ENCODE results near the gene CORO6.

CORO6 gene

DNA sequence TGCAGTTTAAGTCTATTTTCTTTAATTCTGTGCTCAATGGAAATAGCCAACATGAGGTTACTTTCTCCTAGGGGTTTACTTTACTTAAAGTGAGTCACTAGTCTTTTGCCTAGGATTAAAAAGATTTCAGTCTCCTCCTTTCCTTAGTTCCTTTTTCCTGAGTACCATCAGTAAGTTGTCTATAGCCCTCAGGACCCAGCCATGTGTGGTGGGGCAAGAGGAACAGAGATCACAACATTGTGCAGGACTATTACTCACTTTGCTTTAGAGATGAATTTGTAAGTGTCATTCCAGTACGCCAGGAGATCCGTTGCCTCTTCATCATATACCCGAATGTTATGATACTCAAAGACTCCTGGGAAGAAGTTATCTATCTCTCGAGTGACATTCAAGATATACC is 27.7 kb upstream of the CORO6 start:
- no peaks in the 10 kb centered on the region for H3F3A ChIP-seq (ENCODE audit: low read depth)
- no peaks in the 10 kb centered on the region for H4K20me1 ChIP-seq (ENCODE audit: insufficient read depth, low read length, poor library complexity, severe bottlenecking)
- no peak overlapping the region for H3K4me3 ChIP-seq (ENCODE audit: low read length, poor library complexity, severe bottlenecking)
- no peak overlapping the region for H2AFZ ChIP-seq (ENCODE audit: low read length)
- H3K79me2 ChIP-seq (ENCODE audit: insufficient read depth, low read length) = no peaks in the 10 kb centered on the region
- no peaks in the 10 kb centered on the region for H3K27me3 ChIP-seq (ENCODE audit: insufficient read depth, low read length, poor library complexity, severe bottlenecking)
- H3K4me1 ChIP-seq (ENCODE audit: insufficient read depth, low read length, poor library complexity, severe bottlenecking) = peaks cover 4% of the 10 kb centered on the region
- H3K9ac ChIP-seq (ENCODE audit: low read depth, low read length, poor library complexity, severe bottlenecking) = no peak overlapping the region
- TF ChIP-seq, protein P1, sequence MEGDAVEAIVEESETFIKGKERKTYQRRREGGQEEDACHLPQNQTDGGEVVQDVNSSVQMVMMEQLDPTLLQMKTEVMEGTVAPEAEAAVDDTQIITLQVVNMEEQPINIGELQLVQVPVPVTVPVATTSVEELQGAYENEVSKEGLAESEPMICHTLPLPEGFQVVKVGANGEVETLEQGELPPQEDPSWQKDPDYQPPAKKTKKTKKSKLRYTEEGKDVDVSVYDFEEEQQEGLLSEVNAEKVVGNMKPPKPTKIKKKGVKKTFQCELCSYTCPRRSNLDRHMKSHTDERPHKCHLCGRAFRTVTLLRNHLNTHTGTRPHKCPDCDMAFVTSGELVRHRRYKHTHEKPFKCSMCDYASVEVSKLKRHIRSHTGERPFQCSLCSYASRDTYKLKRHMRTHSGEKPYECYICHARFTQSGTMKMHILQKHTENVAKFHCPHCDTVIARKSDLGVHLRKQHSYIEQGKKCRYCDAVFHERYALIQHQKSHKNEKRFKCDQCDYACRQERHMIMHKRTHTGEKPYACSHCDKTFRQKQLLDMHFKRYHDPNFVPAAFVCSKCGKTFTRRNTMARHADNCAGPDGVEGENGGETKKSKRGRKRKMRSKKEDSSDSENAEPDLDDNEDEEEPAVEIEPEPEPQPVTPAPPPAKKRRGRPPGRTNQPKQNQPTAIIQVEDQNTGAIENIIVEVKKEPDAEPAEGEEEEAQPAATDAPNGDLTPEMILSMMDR (conservative IDR thresholded peaks at IDR 0.05; ENCODE audit: low read length) = no peak
- no peak for TF ChIP-seq EZH2phosphoT487 (IDR thresholded peaks at IDR 0.05; ENCODE audit: borderline replicate concordance)
- no peak overlapping the region for H3K4me2 ChIP-seq (ENCODE audit: low read depth, low read length, poor library complexity, severe bottlenecking)
- H3K9me2 ChIP-seq (replicated peaks; ENCODE audit: low read depth, low read length) = no peaks in the 10 kb centered on the region
- no peaks in the 10 kb centered on the region for H3K9me3 ChIP-seq (ENCODE audit: insufficient read depth, low read depth, low read length)
- H3K36me3 ChIP-seq (ENCODE audit: insufficient read depth, low read length) = peaks cover 29% of the 10 kb centered on the region; the same call in 1 of the 2 replicates

DNA sequence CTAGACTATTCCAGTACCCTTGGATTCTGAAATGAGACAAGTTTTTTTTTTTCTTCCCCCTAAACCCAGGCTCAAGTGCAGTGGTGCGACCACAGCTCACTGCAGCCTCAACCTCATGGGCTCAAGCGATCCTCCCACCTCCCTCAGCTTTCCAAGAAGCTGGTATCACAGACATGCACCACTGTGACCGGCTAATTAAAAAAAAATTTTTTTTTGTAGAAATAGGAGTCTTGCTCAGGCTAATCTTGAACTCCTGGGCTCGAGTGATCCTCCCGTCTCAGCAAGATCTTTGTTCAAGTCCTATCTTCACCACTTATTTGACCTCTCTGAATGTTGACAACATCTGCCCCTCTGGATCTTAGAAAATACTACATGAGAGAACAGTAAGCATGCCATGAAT is 26.6 kb upstream of the CORO6 start:
- Histone ChIP-seq H3K9me3 (ENCODE audit: insufficient read depth, low read depth, low read length) (no peaks in the 10 kb centered on the region), H3K36me3 (ENCODE audit: insufficient read depth, low read length) (peaks cover 21% of the 10 kb centered on the region; the same call in 1 of the 2 replicates), H3K9me2 (replicated peaks; ENCODE audit: low read depth, low read length) (no peaks in the 10 kb centered on the region), H3F3A (ENCODE audit: low read depth) (no peaks in the 10 kb centered on the region), H3K4me3 (ENCODE audit: low read length, poor library complexity, severe bottlenecking) (no peak overlapping the region), H3K27me3 (ENCODE audit: insufficient read depth, low read length, poor library complexity, severe bottlenecking) (no peaks in the 10 kb centered on the region), H3K4me1 (ENCODE audit: insufficient read depth, low read length, poor library complexity, severe bottlenecking) (peaks cover 4% of the 10 kb centered on the region), H2AFZ (ENCODE audit: low read length) (no peak overlapping the region), H3K79me2 (ENCODE audit: insufficient read depth, low read length) (no peaks in the 10 kb centered on the region), H4K20me1 (ENCODE audit: insufficient read depth, low read length, poor library complexity, severe bottlenecking) (no peaks in the 10 kb centered on the region), H3K4me2 (ENCODE audit: low read depth, low read length, poor library complexity, severe bottlenecking) (no peak overlapping the region), H3K9ac (ENCODE audit: low read depth, low read length, poor library complexity, severe bottlenecking) (no peak overlapping the region)
- no peak for TF ChIP-seq EZH2phosphoT487 (IDR thresholded peaks at IDR 0.05; ENCODE audit: borderline replicate concordance)
- TF ChIP-seq, protein P1 (conservative IDR thresholded peaks at IDR 0.05; ENCODE audit: low read length) = no peak

DNA sequence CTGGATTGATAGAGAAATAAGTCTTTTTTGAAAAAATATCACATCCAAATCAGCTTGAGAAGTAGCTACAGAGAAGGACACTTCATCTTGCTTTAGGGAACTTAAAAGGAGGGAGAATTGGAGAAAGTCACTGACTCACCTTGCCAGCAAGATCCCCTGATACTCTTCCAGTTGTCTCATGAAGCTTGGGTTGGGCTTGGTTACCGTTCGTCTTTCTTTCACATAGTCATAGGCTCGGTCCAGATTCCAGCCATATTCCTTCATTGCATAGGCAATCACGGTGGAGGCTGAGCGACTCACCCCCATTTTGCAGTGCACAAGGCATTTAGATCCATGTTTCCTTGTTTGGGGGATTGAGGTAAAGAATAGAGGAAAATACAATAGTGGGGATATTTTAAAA is 25.3 kb upstream of the CORO6 start:
- no peaks in the 10 kb centered on the region for H3K9me3 ChIP-seq (ENCODE audit: insufficient read depth, low read depth, low read length)

More for the DNA sequence above, 25.3 kb upstream of the CORO6 start:
- peaks cover 4% of the 10 kb centered on the region for H3K4me1 ChIP-seq (ENCODE audit: insufficient read depth, low read length, poor library complexity, severe bottlenecking)
- H3K27me3 ChIP-seq (ENCODE audit: insufficient read depth, low read length, poor library complexity, severe bottlenecking) = no peaks in the 10 kb centered on the region
- TF ChIP-seq, protein P1 (conservative IDR thresholded peaks at IDR 0.05; ENCODE audit: low read length) = no peak
- TF ChIP-seq EZH2phosphoT487 (IDR thresholded peaks at IDR 0.05; ENCODE audit: borderline replicate concordance) = no peak
- no peak overlapping the region for H2AFZ ChIP-seq (ENCODE audit: low read length)
- no peak overlapping the region for H3K4me2 ChIP-seq (ENCODE audit: low read depth, low read length, poor library complexity, severe bottlenecking)
- H3K36me3 ChIP-seq (ENCODE audit: insufficient read depth, low read length) = peaks cover 17% of the 10 kb centered on the region; the same call in 1 of the 2 replicates
- no peaks in the 10 kb centered on the region for H3F3A ChIP-seq (ENCODE audit: low read depth)
- no peaks in the 10 kb centered on the region for H3K79me2 ChIP-seq (ENCODE audit: insufficient read depth, low read length)
- no peak overlapping the region for H3K4me3 ChIP-seq (ENCODE audit: low read length, poor library complexity, severe bottlenecking)
- H3K9ac ChIP-seq (ENCODE audit: low read depth, low read length, poor library complexity, severe bottlenecking) = no peak overlapping the region
- H4K20me1 ChIP-seq (ENCODE audit: insufficient read depth, low read length, poor library complexity, severe bottlenecking) = no peaks in the 10 kb centered on the region
- H3K9me2 ChIP-seq (replicated peaks; ENCODE audit: low read depth, low read length) = no peaks in the 10 kb centered on the region

Measured in Loucy (cell line).